ENCODE data around the gene SPATA6L.

SPATA6L gene

GRCh38 chr9:4559261-4560182, 106.8 kb downstream of the SPATA6L start:
- in situ Hi-C loops (cut with MboI; ENCODE audit: low sequenced_read_pairs, unreplicated experiment): no loop called here
- DNase-seq (ENCODE audit: low spot score): peak; percentile 25
- no peak for TF ChIP-seq CTCF (IDR thresholded peaks at IDR 0.05; ENCODE audit: borderline replicate concordance, control extremely low read depth, extremely low read depth, insufficient read depth, missing control alignments)

GRCh38 chr9:4558371-4558998, 107.8 kb downstream of the SPATA6L start:
- TF ChIP-seq CTCF (IDR thresholded peaks at IDR 0.05; ENCODE audit: borderline replicate concordance, control extremely low read depth, extremely low read depth, insufficient read depth, missing control alignments): no peak
- no peak for DNase-seq (ENCODE audit: low spot score)
- in situ Hi-C loops (cut with MboI; ENCODE audit: low sequenced_read_pairs, unreplicated experiment): no loop called here

GRCh38 chr9:4555236-4555635, 111.0 kb downstream of the SPATA6L start:
- in situ Hi-C loops (cut with MboI; ENCODE audit: low sequenced_read_pairs, unreplicated experiment): no loop called here
- no peak for DNase-seq (ENCODE audit: low spot score)
- TF ChIP-seq CTCF (IDR thresholded peaks at IDR 0.05; ENCODE audit: borderline replicate concordance, control extremely low read depth, extremely low read depth, insufficient read depth, missing control alignments): no peak

GRCh38 chr9:4553951-4554381, 112.3 kb downstream of the SPATA6L start:
- TF ChIP-seq CTCF (IDR thresholded peaks at IDR 0.05; ENCODE audit: borderline replicate concordance, control extremely low read depth, extremely low read depth, insufficient read depth, missing control alignments): no peak
- no peak for DNase-seq (ENCODE audit: low spot score)
- in situ Hi-C loops (cut with MboI; ENCODE audit: low sequenced_read_pairs, unreplicated experiment): no loop called here

- no peak for DNase-seq (ENCODE audit: low spot score)
- in situ Hi-C loops (cut with MboI; ENCODE audit: low sequenced_read_pairs, unreplicated experiment): no loop called here
- no peak for TF ChIP-seq CTCF (IDR thresholded peaks at IDR 0.05; ENCODE audit: borderline replicate concordance, control extremely low read depth, extremely low read depth, insufficient read depth, missing control alignments)
Observed at GRCh38 chr9:4550777-4551484, 115.3 kb downstream of the SPATA6L start.

GRCh38 chr9:4549751-4550295, 116.5 kb downstream of the SPATA6L start:
- no peak for DNase-seq (ENCODE audit: low spot score)
- no peak for TF ChIP-seq CTCF (IDR thresholded peaks at IDR 0.05; ENCODE audit: borderline replicate concordance, control extremely low read depth, extremely low read depth, insufficient read depth, missing control alignments)
- in situ Hi-C loops (cut with MboI; ENCODE audit: low sequenced_read_pairs, unreplicated experiment): no loop called here

Measured in GM13976 (cell line).